Caco-2 (cell line): Measurements from ENCODE around the gene MAPK14. TPM values are rescaled to one million over a fixed set of nuclear protein-coding genes. Genes with fewer than 3 reads are reported as not detected.

Experiments
- BruUV-seq: library from RNA; stranded (reverse); fragments of 400-500 nt; replicated peaks from 2 replicates; lab custom pipeline; 2021; lab: Mats Ljungman, UMichigan
- CTCF ChIA-PET: fragments of 300-600 bp; sonication (Branson Sonifier 250); formaldehyde crosslinking; loops from one replicate; lab custom pipeline; 2022; ENCODE audit warnings: antibody characterized with exemption; lab: Charles Lee
- POLR2A ChIA-PET: fragments of 300-600 bp; sonication (Branson Sonifier 250); formaldehyde crosslinking; loops from one replicate; lab custom pipeline; 2022; ENCODE audit warnings: antibody characterized with exemption; lab: Charles Lee
- DNase-seq, 2 experiments: peaks; one replicate each; pipeline versions ENCODE4 v3.0.0 to v3.0.0-alpha.2; 2020 to 2022
- H3K27me3 ChIP-seq: replicated peaks from 2 replicates; pipeline ENCODE4 v1.6.0; 2011; ENCODE audit warnings: low read length; ENCODE audit not compliant: control insufficient read depth, insufficient read depth
- H3K36me3 ChIP-seq: 2 replicates; pipeline ENCODE4 v1.5.1; 2011; ENCODE audit warnings: low read length; ENCODE audit not compliant: control insufficient read depth, insufficient read depth
- H3K4me1 ChIP-seq: fragments of 250-450 bp; sonication (Bioruptor Pico); 2 replicates; pipeline ENCODE4 v1.5.1; 2020; ENCODE audit warnings: mild to moderate bottlenecking
- H3K4me3 ChIP-seq: 2 replicates; pipeline ENCODE4 v1.5.1; 2011; ENCODE audit warnings: low read depth, mild to moderate bottlenecking, control low read depth, low read length
- H3K9me3 ChIP-seq: fragments of 250-450 bp; sonication (Bioruptor Pico); 2 replicates; pipeline ENCODE4 v1.5.1; 2020; ENCODE audit warnings: mild to moderate bottlenecking, moderate library complexity
- H3K27ac Mint-ChIP-seq: one replicate; pipeline ENCODE4 v1.8.0; 2022; ENCODE audit warnings: mixed read lengths; ENCODE audit not compliant: unreplicated experiment
- H3K27me3 Mint-ChIP-seq: one replicate; pipeline ENCODE4 v1.8.0; 2022; ENCODE audit warnings: mixed read lengths; ENCODE audit not compliant: insufficient read depth, unreplicated experiment
- H3K36me3 Mint-ChIP-seq: one replicate; pipeline ENCODE4 v1.8.0; 2022; ENCODE audit warnings: mild to moderate bottlenecking, mixed read lengths; ENCODE audit not compliant: insufficient read depth, unreplicated experiment
- H3K4me1 Mint-ChIP-seq: one replicate; pipeline ENCODE4 v1.8.0; 2022; ENCODE audit warnings: low read depth, mixed read lengths; ENCODE audit not compliant: unreplicated experiment
- H3K4me3 Mint-ChIP-seq: one replicate; pipeline ENCODE4 v1.8.0; 2022; ENCODE audit warnings: mild to moderate bottlenecking, moderate library complexity, mixed read lengths; ENCODE audit not compliant: unreplicated experiment
- H3K9me3 Mint-ChIP-seq: one replicate; pipeline ENCODE4 v1.8.0; 2022; ENCODE audit warnings: mixed read lengths; ENCODE audit not compliant: unreplicated experiment
- CTCF ChIP-seq, 2 experiments: fragments of 200-600 bp in 1 of 2; IDR thresholded peaks; 1 replicate in 1 of 2; 2 replicates in 1 of 2; pipeline versions ENCODE4 v1.5.1 to v1.8.0; 2011 to 2022; ENCODE audit warnings: antibody characterized with exemption in 1 of 2, control low read depth in 1 of 2, inconsistent platforms in 1 of 2, low read depth in 1 of 2, low read length in 1 of 2, mild to moderate bottlenecking in 1 of 2, moderate library complexity in 1 of 2; ENCODE audit not compliant: insufficient read depth in 1 of 2, severe bottlenecking in 1 of 2, unreplicated experiment in 1 of 2
- intact Hi-C: fragments of 100-400 bp; cut with micrococcal nuclease; formaldehyde crosslinking; loops from one replicate; pipeline ENCODE4 v1.10.0; 2022; ENCODE audit not compliant: unreplicated experiment
- total RNA-seq: library from RNA; stranded (reverse); gene quantifications from 2 replicates; pipeline ENCODE4 v1.2.3, GENCODE V29; 2022

The MAPK14 gene
- total RNA-seq, 1 experiment from 2014 or later = 72.0 TPM

- CTCF ChIA-PET = no interaction called here
- H3K36me3 ChIP-seq = peaks cover 2% of the 10 kb centered on the region; the same call in 1 of the 2 replicates
- no peak overlapping the region for H3K27ac Mint-ChIP-seq
Observed at GRCh38 chr6:36071714-36072113, 44.1 kb downstream of the MAPK14 start.

GRCh38 chr6:36072681-36073080, 45.1 kb downstream of the MAPK14 start:
- Mint-ChIP-seq H3K4me1 (peaks cover 16% of the 10 kb centered on the region), H3K27me3 (no peaks in the 10 kb centered on the region), H3K36me3 (peaks cover 29% of the 10 kb centered on the region), H3K9me3 (no peaks in the 10 kb centered on the region), H3K4me3 (no peak overlapping the region), H3K27ac (no peak overlapping the region)
- H3K9me3 ChIP-seq = no peaks in the 10 kb centered on the region
- DNase-seq = no peak
- intact Hi-C loops = no loop called here
- BruUV-seq = no TSS peak
- no peak for TF ChIP-seq CTCF (IDR thresholded peaks at IDR 0.05; ENCODE audit: insufficient read depth in 1 of 2, low read depth in 1 of 2, low read length in 1 of 2, severe bottlenecking in 1 of 2, unreplicated experiment in 1 of 2)
- H3K27me3 ChIP-seq = no peaks in the 10 kb centered on the region
- peaks cover 6% of the 10 kb centered on the region for H3K4me1 ChIP-seq
- peaks cover 2% of the 10 kb centered on the region; the same call in 1 of the 2 replicates for H3K36me3 ChIP-seq
- ChIA-PET POLR2A (no interaction called here), CTCF (no interaction called here)
- H3K4me3 ChIP-seq = no peak overlapping the region

More at GRCh38 chr6:36071714-36072113, 44.1 kb downstream of the MAPK14 start:
- Mint-ChIP-seq H3K4me3 (no peak overlapping the region), H3K36me3 (peaks cover 26% of the 10 kb centered on the region), H3K9me3 (no peaks in the 10 kb centered on the region), H3K4me1 (peaks cover 24% of the 10 kb centered on the region), H3K27me3 (no peaks in the 10 kb centered on the region)
- TF ChIP-seq CTCF (IDR thresholded peaks at IDR 0.05; ENCODE audit: insufficient read depth in 1 of 2, low read depth in 1 of 2, low read length in 1 of 2, severe bottlenecking in 1 of 2, unreplicated experiment in 1 of 2) = no peak
- POLR2A ChIA-PET = no interaction called here
- no peak for DNase-seq
- Histone ChIP-seq H3K4me1 (peaks cover 16% of the 10 kb centered on the region), H3K4me3 (no peak overlapping the region), H3K9me3 (no peaks in the 10 kb centered on the region), H3K27me3 (no peaks in the 10 kb centered on the region)
- intact Hi-C loops = no loop called here
- no TSS peak for BruUV-seq

- BruUV-seq = no TSS peak
- ChIA-PET CTCF (no interaction called here), POLR2A (interaction anchor here (1.0 kb wide), 1 partner anchor 45 kb away, joined by 3 read pairs; no protein-coding TSS in a partner anchor)
- H3K4me3 ChIP-seq = no peak overlapping the region
- no peaks in the 10 kb centered on the region for H3K9me3 ChIP-seq
- H3K27me3 Mint-ChIP-seq = no peaks in the 10 kb centered on the region
- H3K36me3 Mint-ChIP-seq = peaks cover 31% of the 10 kb centered on the region
- no peak overlapping the region for H3K4me3 Mint-ChIP-seq
- no peak for TF ChIP-seq CTCF (IDR thresholded peaks at IDR 0.05; ENCODE audit: insufficient read depth in 1 of 2, low read depth in 1 of 2, low read length in 1 of 2, severe bottlenecking in 1 of 2, unreplicated experiment in 1 of 2)
- peaks cover 10% of the 10 kb centered on the region for H3K4me1 Mint-ChIP-seq
- intact Hi-C loops = no loop called here
- H3K9me3 Mint-ChIP-seq = no peaks in the 10 kb centered on the region
- H3K27me3 ChIP-seq = no peaks in the 10 kb centered on the region
- no peak for DNase-seq
- no peak overlapping the region for H3K27ac Mint-ChIP-seq
- H3K4me1 ChIP-seq = no peaks in the 10 kb centered on the region
- H3K36me3 ChIP-seq = peaks cover 2% of the 10 kb centered on the region; the same call in 1 of the 2 replicates
Observed at GRCh38 chr6:36073587-36073986, 46.0 kb downstream of the MAPK14 start.
